HG03135 (cell line): ENCODE measurements around the gene PTPRU.
"Not testable (repeated sequence)": the region's sequence is repeated elsewhere in the genome, so short reads cannot be mapped to it uniquely, and the experiment has no call there.

Source experiments
- ATAC-seq: cut with Tn5 transposase; IDR thresholded peaks from one replicate; pipeline ENCODE4 v1.9.1; 2021; ENCODE audit warnings: mild to moderate bottlenecking, moderate library complexity; ENCODE audit not compliant: unreplicated experiment

Gene PTPRU

GRCh38 chr1:29314685-29315084 is 78.4 kb downstream of the PTPRU start:
- ATAC-seq, result not testable (repeated sequence)

GRCh38 chr1:29315262-29315661 is 78.9 kb downstream of the PTPRU start:
- no peak for ATAC-seq

GRCh38 chr1:29315876-29316275 is 79.6 kb downstream of the PTPRU start:
- ATAC-seq, result no peak

- no peak for ATAC-seq
Measured at GRCh38 chr1:29317063-29317915, 81.0 kb downstream of the PTPRU start.

GRCh38 chr1:29317916-29318530 is 81.7 kb downstream of the PTPRU start:
- no peak for ATAC-seq

- ATAC-seq, result no peak
Measured at GRCh38 chr1:29318724-29319123, 82.4 kb downstream of the PTPRU start.

GRCh38 chr1:29319300-29320110 is 83.2 kb downstream of the PTPRU start:
- ATAC-seq, result no peak

GRCh38 chr1:29320156-29320940 is 84.0 kb downstream of the PTPRU start:
- ATAC-seq, result no peak

- ATAC-seq, result no peak
Measured at GRCh38 chr1:29321176-29321575, 84.9 kb downstream of the PTPRU start.

- ATAC-seq, result no peak
Measured at GRCh38 chr1:29322147-29322694, 85.9 kb downstream of the PTPRU start.

- no peak for ATAC-seq
Measured at GRCh38 chr1:29322861-29323585, 86.7 kb downstream of the PTPRU start.

- ATAC-seq, result no peak
Measured at GRCh38 chr1:29323636-29324035, 87.3 kb downstream of the PTPRU start.

GRCh38 chr1:29324202-29324601 is 87.9 kb downstream of the PTPRU start:
- ATAC-seq, result no peak

GRCh38 chr1:29324771-29325351 is 88.5 kb downstream of the PTPRU start:
- ATAC-seq, result no peak

GRCh38 chr1:29325675-29326074 is 89.4 kb downstream of the PTPRU start:
- no peak for ATAC-seq

GRCh38 chr1:29326123-29326522 is 89.8 kb downstream of the PTPRU start:
- no peak for ATAC-seq

GRCh38 chr1:29327223-29327935 is 91.1 kb downstream of the PTPRU start:
- no peak for ATAC-seq

- ATAC-seq, result no peak
Measured at GRCh38 chr1:29329022-29329775, 92.9 kb downstream of the PTPRU start.
